ENCODE data around the gene CACNA1D.

GRCh38 chr3:53506763-53507145, 12.3 kb downstream of the CACNA1D start:
- no peak for TF ChIP-seq CTCF (IDR thresholded peaks at IDR 0.05)
- no peak for TF ChIP-seq ZFX (IDR thresholded peaks at IDR 0.05; ENCODE audit: borderline replicate concordance)
